ENCODE results near the gene WDR20.

DNA sequence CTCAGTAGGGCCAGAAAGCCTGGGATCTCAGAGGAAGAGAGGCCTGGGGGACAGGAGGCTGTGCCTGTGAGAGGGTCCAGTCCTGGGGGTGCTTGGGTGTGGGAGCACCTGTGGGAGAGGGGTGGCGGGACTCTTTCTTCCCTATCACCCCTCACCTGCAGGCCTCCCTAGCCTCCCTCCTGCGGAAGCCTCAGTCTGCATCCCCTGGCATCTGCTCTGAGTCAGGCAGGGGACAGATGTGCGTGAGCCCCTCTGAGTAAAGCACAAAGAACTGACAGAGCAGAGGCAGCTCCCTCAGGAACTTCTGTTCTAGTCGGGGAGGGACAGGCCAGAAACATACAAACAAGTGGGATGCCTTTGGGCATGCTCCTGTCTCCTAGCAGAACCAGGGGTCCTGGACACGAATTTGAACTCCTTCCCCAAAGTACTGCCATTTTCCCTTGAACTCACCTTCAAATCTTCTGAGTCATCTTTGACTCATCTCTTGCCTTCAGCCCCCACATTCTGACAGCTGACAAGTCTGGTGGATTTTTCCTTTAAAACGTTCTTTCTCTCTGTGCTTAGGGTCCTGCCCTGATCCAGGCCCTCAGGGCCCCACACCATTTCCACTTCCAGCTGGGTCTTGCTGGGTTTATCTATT, 44.3 kb upstream of the WDR20 start:
- TF ChIP-seq, protein P1, sequence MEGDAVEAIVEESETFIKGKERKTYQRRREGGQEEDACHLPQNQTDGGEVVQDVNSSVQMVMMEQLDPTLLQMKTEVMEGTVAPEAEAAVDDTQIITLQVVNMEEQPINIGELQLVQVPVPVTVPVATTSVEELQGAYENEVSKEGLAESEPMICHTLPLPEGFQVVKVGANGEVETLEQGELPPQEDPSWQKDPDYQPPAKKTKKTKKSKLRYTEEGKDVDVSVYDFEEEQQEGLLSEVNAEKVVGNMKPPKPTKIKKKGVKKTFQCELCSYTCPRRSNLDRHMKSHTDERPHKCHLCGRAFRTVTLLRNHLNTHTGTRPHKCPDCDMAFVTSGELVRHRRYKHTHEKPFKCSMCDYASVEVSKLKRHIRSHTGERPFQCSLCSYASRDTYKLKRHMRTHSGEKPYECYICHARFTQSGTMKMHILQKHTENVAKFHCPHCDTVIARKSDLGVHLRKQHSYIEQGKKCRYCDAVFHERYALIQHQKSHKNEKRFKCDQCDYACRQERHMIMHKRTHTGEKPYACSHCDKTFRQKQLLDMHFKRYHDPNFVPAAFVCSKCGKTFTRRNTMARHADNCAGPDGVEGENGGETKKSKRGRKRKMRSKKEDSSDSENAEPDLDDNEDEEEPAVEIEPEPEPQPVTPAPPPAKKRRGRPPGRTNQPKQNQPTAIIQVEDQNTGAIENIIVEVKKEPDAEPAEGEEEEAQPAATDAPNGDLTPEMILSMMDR (IDR thresholded peaks at IDR 0.05): no peak
- no peak for TF ChIP-seq POLR2A (IDR thresholded peaks at IDR 0.05)
